Naive thymus-derived CD4-positive, alpha-beta T cell (primary cell): ENCODE results near the gene FARP1. TPM values are rescaled to one million over a fixed set of nuclear protein-coding genes. Genes with fewer than 3 reads are reported as not detected.

ENCODE experiments used
- ATAC-seq: fragments of 150-1000 bp; cut with Tn5 transposase; 2 replicates; pipeline ENCODE4 v1.10.0; 2021; ENCODE audit warnings: mild to moderate bottlenecking, moderate library complexity
- CTCF ChIA-PET: fragments of 350-600 bp; sonication (Branson Sonifier 250); formaldehyde crosslinking; loops from one replicate; lab custom pipeline; 2021; ENCODE audit warnings: antibody characterized with exemption; lab: Charles Lee
- POLR2A ChIA-PET: fragments of 350-600 bp; sonication (Branson Sonifier 250); formaldehyde crosslinking; loops from one replicate; lab custom pipeline; 2021; ENCODE audit warnings: antibody characterized with exemption, inconsistent platforms; lab: Charles Lee
- DNase-seq, 9 donors: peaks; one replicate each; pipeline versions ENCODE4 v3.0.0 to v3.0.0-alpha.2; 2020 to 2022; ENCODE audit warnings: mixed read lengths in 1 of 9
- H3K27ac ChIP-seq: one replicate; pipeline ENCODE4 v1.7.0; 2013; ENCODE audit warnings: mild to moderate bottlenecking, low read depth, low read length, moderate library complexity
- H3K27me3 ChIP-seq, 2 donors: one replicate each; pipeline ENCODE4 v1.7.0; 2013; ENCODE audit warnings: low read length in 2 of 2, mild to moderate bottlenecking in 2 of 2, moderate library complexity in 2 of 2; ENCODE audit not compliant: control insufficient read depth in 2 of 2, insufficient read depth in 2 of 2
- H3K36me3 ChIP-seq, 3 experiments: 1 replicate in 2 of 3; 2 replicates in 1 of 3; pipeline ENCODE4 v1.7.0; 2013; ENCODE audit warnings: low read length in 3 of 3, mild to moderate bottlenecking in 3 of 3, moderate library complexity in 1 of 3; ENCODE audit not compliant: insufficient read depth in 3 of 3, control insufficient read depth in 2 of 3
- H3K4me1 ChIP-seq, 2 donors: one replicate each; pipeline ENCODE4 v1.7.0; 2013; ENCODE audit warnings: low read length in 2 of 2, mild to moderate bottlenecking in 2 of 2, moderate library complexity in 1 of 2; ENCODE audit not compliant: control insufficient read depth in 2 of 2, insufficient read depth in 2 of 2
- H3K4me3 ChIP-seq: 2 replicates; pipeline ENCODE4 v1.7.0; 2013; ENCODE audit warnings: mild to moderate bottlenecking, low read length
- H3K9me3 ChIP-seq, 3 experiments: 1 replicate in 2 of 3; 2 replicates in 1 of 3; pipeline ENCODE4 v1.7.0; 2013; ENCODE audit warnings: low read length in 3 of 3; ENCODE audit not compliant: control insufficient read depth in 2 of 3
- H3K27ac Mint-ChIP-seq, 9 donors: one replicate each; pipeline ENCODE4 v1.8.0; 2020 to 2022; ENCODE audit warnings: mixed read lengths in 9 of 9, mild to moderate bottlenecking in 8 of 9, moderate library complexity in 5 of 9, inconsistent platforms in 2 of 9
- H3K27me3 Mint-ChIP-seq, 5 donors: one replicate each; pipeline ENCODE4 v1.8.0; 2021 to 2022; ENCODE audit warnings: mixed read lengths in 5 of 5, mild to moderate bottlenecking in 1 of 5
- H3K36me3 Mint-ChIP-seq, 5 donors: one replicate each; pipeline ENCODE4 v1.8.0; 2020 to 2022; ENCODE audit warnings: mixed read lengths in 5 of 5, mild to moderate bottlenecking in 3 of 5, inconsistent platforms in 1 of 5
- H3K4me1 Mint-ChIP-seq, 7 donors: one replicate each; pipeline ENCODE4 v1.8.0; 2020 to 2022; ENCODE audit warnings: mixed read lengths in 7 of 7, mild to moderate bottlenecking in 3 of 7, inconsistent platforms in 1 of 7
- H3K4me3 Mint-ChIP-seq, 10 donors: one replicate each; pipeline ENCODE4 v1.8.0; 2020 to 2022; ENCODE audit warnings: mild to moderate bottlenecking in 10 of 10, mixed read lengths in 10 of 10, moderate library complexity in 6 of 10, inconsistent platforms in 2 of 10
- H3K9me3 Mint-ChIP-seq, 11 donors: one replicate each; pipeline ENCODE4 v1.8.0; 2020 to 2022; ENCODE audit warnings: mixed read lengths in 11 of 11, mild to moderate bottlenecking in 4 of 11, inconsistent platforms in 1 of 11, moderate library complexity in 1 of 11
- intact Hi-C, 2 donors: fragments of 100-400 bp; cut with micrococcal nuclease; formaldehyde crosslinking; loops; one replicate each; pipeline ENCODE4 v1.15.1; 2023
- polyA plus RNA-seq, 2 donors: library from polyadenylated mRNA; unstranded; fragments of 300-500 nt; fragmentation: Illumina TruSeq; gene quantifications; one replicate each; pipeline ENCODE4 v1.2.3, GENCODE V29; 2021
- total RNA-seq, 6 experiments: library from RNA in 5 of 6; stranded (reverse) in 5 of 6; gene quantifications; 1 replicate in 5 of 6; 2 replicates in 1 of 6; pipeline ENCODE4 v1.2.3 and lab custom pipeline; 2021 to 2026

Gene FARP1
- total and polyA plus RNA-seq, 7 experiments from 2014 or later = 0.19 to 1.1 (median 0.60) TPM

DNA sequence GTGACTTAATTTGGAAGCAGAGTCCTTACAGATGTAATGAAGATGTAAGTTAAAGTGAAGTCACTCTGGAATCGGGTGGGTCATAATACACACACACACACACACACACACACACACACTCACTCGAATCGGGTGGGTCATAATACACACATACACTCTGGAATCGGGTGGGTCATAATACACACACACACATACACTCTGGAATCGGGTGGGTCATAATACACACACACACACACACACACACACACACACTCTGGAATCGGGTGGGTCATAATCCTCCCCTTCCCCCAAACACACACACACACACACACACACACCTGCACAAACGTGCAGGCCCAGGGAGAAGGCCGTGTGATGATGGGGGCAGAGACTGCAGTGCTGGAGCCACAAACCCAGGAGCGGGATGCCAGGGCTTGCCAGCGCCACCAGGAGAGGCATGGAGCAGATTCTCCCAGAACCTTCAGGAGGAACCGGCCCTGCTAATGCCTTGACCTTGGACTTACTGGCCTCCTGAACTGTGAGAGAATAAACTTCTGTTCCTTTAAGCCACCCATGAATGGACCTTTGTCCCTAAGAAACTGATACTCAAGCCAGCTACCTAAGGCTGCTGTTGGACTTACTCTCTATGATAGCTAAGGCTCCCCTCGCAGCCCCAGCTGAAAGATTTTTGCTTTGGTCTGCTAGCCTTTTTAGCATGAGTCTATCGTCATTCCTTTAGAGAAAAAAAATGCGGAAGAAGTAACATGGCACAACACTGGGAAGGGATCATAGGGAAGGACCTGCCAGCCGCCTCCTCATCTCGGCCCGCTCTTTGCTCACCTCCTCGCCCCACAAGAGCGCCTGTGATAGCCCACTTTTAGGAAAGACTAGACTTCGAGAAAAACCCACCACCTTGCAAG is 170.4 kb downstream of the FARP1 start:
- intact Hi-C loops = no loop called here
- peaks cover 0 to 16% (median 7%) of the 10 kb centered on the region in 5 donors for H3K27me3 Mint-ChIP-seq

DNA sequence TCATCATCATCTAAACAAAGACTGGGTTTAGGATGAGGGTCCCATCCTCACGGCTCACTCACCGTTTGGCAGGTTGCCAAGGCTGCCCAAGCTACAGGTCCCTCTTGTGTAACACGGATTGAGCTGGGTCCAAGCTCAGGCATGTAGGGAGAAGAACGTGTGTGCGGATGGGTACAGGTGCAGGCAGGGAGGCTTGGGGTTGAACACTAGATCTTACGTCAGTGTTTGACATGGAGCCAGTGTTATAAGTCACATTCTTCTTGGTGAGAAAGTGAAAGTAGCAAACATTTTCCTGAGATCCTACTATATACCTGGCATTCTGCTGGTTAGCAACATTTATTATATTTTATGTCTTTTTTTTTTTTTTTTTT is 171.0 kb downstream of the FARP1 start:
- POLR2A ChIA-PET = no interaction called here
- CTCF ChIA-PET = no interaction called here
- H3K4me3 ChIP-seq = no peak overlapping the region

More for the DNA sequence above, 170.4 kb downstream of the FARP1 start:
- ATAC-seq = no peak
- H3K9me3 Mint-ChIP-seq = no peaks in the 10 kb centered on the region
- POLR2A ChIA-PET = no interaction called here
- no peaks in the 10 kb centered on the region for H3K36me3 Mint-ChIP-seq
- no peak overlapping the region for H3K27ac Mint-ChIP-seq
- CTCF ChIA-PET = no interaction called here
- Histone ChIP-seq H3K27me3 (no peaks in the 10 kb centered on the region), H3K4me1 (no peaks in the 10 kb centered on the region), H3K27ac (no peak overlapping the region), H3K4me3 (no peak overlapping the region), H3K9me3 (no peaks in the 10 kb centered on the region), H3K36me3 (no peaks in the 10 kb centered on the region)
- no peak for DNase-seq
- no peak overlapping the region for H3K4me3 Mint-ChIP-seq
- H3K4me1 Mint-ChIP-seq = peaks cover 0 to 1% (median 0%) of the 10 kb centered on the region in 7 donors

DNA sequence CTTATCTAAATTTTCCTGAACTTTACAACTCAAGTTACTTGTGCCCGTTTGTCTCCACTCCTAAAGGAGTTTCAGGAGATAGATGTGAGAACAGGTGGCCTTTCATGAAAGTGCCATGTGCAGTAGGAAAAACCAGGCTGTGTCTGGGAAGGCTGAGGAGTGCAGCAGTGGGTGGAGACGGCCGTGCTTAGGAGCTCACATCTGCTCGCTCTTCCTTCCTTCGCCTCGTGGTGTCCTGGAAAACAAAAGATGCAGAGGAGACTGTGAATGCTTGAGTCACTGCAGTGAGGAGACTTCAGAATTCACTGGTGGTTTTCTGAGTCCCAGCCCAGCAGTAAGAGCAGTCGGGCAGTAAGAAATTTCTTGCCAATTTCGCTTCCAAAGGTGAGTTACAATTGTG is 172.6 kb downstream of the FARP1 start:
- intact Hi-C loops = no loop called here
- CTCF ChIA-PET = no interaction called here

More for the DNA sequence above, 171.0 kb downstream of the FARP1 start:
- DNase-seq (no peak), ATAC-seq (no peak)
- no peaks in the 10 kb centered on the region for H3K36me3 Mint-ChIP-seq
- no peak overlapping the region for H3K27ac Mint-ChIP-seq
- Histone ChIP-seq H3K9me3 (no peaks in the 10 kb centered on the region), H3K36me3 (no peaks in the 10 kb centered on the region), H3K27me3 (no peaks in the 10 kb centered on the region), H3K4me1 (no peaks in the 10 kb centered on the region), H3K27ac (no peak overlapping the region)
- intact Hi-C loops = no loop called here
- H3K27me3 Mint-ChIP-seq = peaks cover 0 to 17% (median 13%) of the 10 kb centered on the region in 5 donors
- H3K9me3 Mint-ChIP-seq = no peaks in the 10 kb centered on the region
- peaks cover 0 to 1% (median 0%) of the 10 kb centered on the region in 7 donors for H3K4me1 Mint-ChIP-seq
- H3K4me3 Mint-ChIP-seq = no peak overlapping the region

DNA sequence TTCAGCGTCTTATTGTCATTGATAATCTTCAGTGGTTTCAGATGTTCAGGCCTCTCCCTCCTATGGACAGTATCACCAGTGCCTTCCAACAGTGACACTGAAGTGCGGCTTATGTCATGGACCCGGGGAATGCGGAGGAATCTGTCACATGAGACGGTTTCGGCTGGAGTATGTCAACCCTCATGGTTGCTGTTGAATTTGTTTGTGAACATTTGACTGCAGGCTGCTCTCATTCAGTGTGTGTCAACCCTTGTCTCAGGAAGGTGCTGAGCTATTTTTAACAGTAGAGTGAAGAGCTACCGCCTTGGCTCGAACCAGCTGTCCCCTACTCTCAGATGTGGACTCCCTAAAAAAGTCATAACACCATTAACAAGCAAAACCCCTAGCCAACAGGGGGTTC is 173.0 kb downstream of the FARP1 start:
- Histone ChIP-seq H3K36me3 (no peaks in the 10 kb centered on the region), H3K27me3 (no peaks in the 10 kb centered on the region), H3K4me1 (no peaks in the 10 kb centered on the region), H3K4me3 (no peak overlapping the region), H3K9me3 (no peaks in the 10 kb centered on the region), H3K27ac (no peak overlapping the region)
- no peak for DNase-seq
- Mint-ChIP-seq H3K4me1 (peaks cover 0 to 1% (median 0%) of the 10 kb centered on the region in 7 donors), H3K36me3 (no peaks in the 10 kb centered on the region), H3K4me3 (no peak overlapping the region), H3K9me3 (no peaks in the 10 kb centered on the region), H3K27me3 (peaks cover 0 to 22% (median 14%) of the 10 kb centered on the region in 5 donors), H3K27ac (no peak overlapping the region)
- ChIA-PET CTCF (interaction anchor here (0.6 kb wide), 1 partner anchor 368 kb away, joined by 3 read pairs; no protein-coding TSS in a partner anchor), POLR2A (no interaction called here)
- ATAC-seq = no peak
- intact Hi-C loops = no loop called here

More for the DNA sequence above, 172.6 kb downstream of the FARP1 start:
- peaks cover 0 to 1% (median 0%) of the 10 kb centered on the region in 7 donors for H3K4me1 Mint-ChIP-seq
- Histone ChIP-seq H3K4me1 (no peaks in the 10 kb centered on the region), H3K4me3 (no peak overlapping the region), H3K36me3 (no peaks in the 10 kb centered on the region), H3K9me3 (no peaks in the 10 kb centered on the region), H3K27ac (no peak overlapping the region), H3K27me3 (no peaks in the 10 kb centered on the region)
- H3K27ac Mint-ChIP-seq = no peak overlapping the region
- DNase-seq = no peak
- H3K9me3 Mint-ChIP-seq = no peaks in the 10 kb centered on the region
- no peak for ATAC-seq
- H3K36me3 Mint-ChIP-seq = no peaks in the 10 kb centered on the region
- H3K27me3 Mint-ChIP-seq = peaks cover 0 to 22% (median 14%) of the 10 kb centered on the region in 5 donors
- POLR2A ChIA-PET = no interaction called here
- no peak overlapping the region for H3K4me3 Mint-ChIP-seq

DNA sequence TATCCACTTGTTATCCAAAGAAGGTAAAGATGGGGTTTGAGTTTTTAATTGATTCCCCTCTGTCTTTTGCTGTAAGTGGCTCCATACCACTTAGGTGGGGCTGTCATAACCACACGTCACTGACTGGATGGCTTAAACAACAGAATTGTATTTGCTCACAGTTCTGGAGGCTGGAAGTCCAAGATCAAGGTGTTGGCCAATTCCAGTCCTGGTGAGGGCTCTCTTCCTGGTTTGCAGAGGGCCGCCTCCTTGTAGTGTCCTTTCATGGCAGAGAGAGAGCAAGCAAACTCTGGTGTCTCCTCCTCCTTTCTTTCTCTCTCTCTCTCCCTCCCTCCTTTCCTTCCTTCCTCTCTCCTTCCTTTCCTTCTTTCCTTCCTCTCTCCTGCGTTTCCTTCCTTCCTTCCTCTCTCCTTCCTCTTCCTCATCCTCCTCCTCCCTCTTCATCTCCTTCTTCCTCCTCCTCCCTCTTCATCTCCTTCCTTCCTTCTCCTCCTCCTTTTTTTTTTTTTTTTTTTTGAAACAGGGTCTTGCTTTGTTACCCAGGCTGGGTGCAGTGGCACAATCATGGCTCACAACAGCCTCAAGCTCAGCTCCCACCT is 174.8 kb downstream of the FARP1 start:
- no peaks in the 10 kb centered on the region for H3K27me3 ChIP-seq
- POLR2A ChIA-PET = no interaction called here
- H3K4me3 Mint-ChIP-seq = no peak overlapping the region
- ATAC-seq (no peak), DNase-seq (no peak)
- no peak overlapping the region for H3K27ac Mint-ChIP-seq
- no peaks in the 10 kb centered on the region for H3K4me1 ChIP-seq
- no peaks in the 10 kb centered on the region for H3K9me3 ChIP-seq
- H3K4me1 Mint-ChIP-seq = peaks cover 0 to 1% (median 0%) of the 10 kb centered on the region in 7 donors
- H3K9me3 Mint-ChIP-seq = no peaks in the 10 kb centered on the region
- no peak overlapping the region for H3K27ac ChIP-seq
- no peaks in the 10 kb centered on the region for H3K36me3 Mint-ChIP-seq
- CTCF ChIA-PET = no interaction called here
- no peak overlapping the region for H3K4me3 ChIP-seq
- no peaks in the 10 kb centered on the region for H3K36me3 ChIP-seq
- H3K27me3 Mint-ChIP-seq = peaks cover 4 to 27% (median 14%) of the 10 kb centered on the region in 5 donors
- intact Hi-C loops = no loop called here

DNA sequence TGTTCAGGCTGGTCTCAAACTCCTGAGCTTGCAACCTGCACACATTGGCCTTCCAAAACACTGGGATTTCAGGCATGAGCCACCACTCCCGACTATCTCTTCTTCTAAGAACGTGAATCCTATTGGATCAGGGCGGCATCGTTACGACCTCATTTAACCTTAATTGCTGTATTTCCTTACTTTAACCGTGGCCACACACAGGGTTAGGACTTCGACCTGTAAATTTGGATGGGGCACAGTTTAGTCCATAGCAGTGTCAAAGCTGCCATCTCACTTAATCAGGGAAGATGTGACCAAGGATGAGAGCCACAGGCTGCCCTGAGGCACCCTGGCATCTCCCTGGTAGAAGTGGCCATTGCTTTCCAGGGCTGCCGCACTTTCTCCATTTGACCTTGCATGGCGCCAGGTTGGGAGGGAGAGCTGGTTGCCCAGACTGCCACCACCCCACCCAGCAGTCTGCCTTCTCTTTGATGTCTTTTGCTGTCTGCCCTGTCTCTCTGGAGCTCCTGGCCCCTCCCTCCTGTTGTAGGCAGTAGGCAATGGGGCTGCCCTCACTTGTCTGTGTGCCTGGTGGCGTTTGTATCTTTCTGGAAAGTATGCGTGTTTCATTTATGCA is 175.5 kb downstream of the FARP1 start:
- H3K9me3 Mint-ChIP-seq = no peaks in the 10 kb centered on the region
- H3K4me3 Mint-ChIP-seq = no peak overlapping the region
- Histone ChIP-seq H3K9me3 (no peaks in the 10 kb centered on the region), H3K27me3 (no peaks in the 10 kb centered on the region), H3K4me1 (no peaks in the 10 kb centered on the region), H3K4me3 (no peak overlapping the region), H3K36me3 (no peaks in the 10 kb centered on the region), H3K27ac (no peak overlapping the region)
- H3K27ac Mint-ChIP-seq = no peak overlapping the region
- CTCF ChIA-PET = no interaction called here
- intact Hi-C loops = no loop called here
- peaks cover 4 to 27% (median 14%) of the 10 kb centered on the region in 5 donors for H3K27me3 Mint-ChIP-seq
- DNase-seq (no peak), ATAC-seq (no peak)
- POLR2A ChIA-PET = no interaction called here
- no peaks in the 10 kb centered on the region for H3K36me3 Mint-ChIP-seq
- H3K4me1 Mint-ChIP-seq = peaks cover 0 to 1% (median 0%) of the 10 kb centered on the region in 7 donors
